Measurements from ENCODE around the gene NTPCR.

DNA sequence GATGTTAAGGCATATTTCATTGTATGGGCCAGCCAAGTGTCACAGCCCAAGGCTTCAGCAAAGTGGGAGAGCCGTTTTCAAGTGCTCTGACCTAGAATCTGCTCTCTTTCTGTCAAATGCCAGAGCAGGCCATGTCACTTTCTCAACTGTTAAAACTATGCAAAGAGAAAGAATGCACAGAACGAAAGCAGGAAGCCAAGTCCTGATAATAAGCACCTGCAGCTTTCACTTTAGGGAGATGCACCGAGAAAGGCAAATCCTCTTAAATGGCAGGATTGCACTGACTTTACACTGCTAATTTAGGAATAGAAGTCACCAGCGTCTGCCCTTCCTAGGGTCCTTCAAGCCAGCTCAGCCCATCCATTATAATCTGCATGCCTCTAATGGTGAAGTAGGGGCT, 49.2 kb upstream of the NTPCR start:
- TF ChIP-seq, protein P1, sequence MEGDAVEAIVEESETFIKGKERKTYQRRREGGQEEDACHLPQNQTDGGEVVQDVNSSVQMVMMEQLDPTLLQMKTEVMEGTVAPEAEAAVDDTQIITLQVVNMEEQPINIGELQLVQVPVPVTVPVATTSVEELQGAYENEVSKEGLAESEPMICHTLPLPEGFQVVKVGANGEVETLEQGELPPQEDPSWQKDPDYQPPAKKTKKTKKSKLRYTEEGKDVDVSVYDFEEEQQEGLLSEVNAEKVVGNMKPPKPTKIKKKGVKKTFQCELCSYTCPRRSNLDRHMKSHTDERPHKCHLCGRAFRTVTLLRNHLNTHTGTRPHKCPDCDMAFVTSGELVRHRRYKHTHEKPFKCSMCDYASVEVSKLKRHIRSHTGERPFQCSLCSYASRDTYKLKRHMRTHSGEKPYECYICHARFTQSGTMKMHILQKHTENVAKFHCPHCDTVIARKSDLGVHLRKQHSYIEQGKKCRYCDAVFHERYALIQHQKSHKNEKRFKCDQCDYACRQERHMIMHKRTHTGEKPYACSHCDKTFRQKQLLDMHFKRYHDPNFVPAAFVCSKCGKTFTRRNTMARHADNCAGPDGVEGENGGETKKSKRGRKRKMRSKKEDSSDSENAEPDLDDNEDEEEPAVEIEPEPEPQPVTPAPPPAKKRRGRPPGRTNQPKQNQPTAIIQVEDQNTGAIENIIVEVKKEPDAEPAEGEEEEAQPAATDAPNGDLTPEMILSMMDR (IDR thresholded peaks at IDR 0.05): no peak
- no peak for TF ChIP-seq POLR2A (IDR thresholded peaks at IDR 0.05)
